IMR-90 (cell line): ENCODE results near the gene NRM. TPM values are rescaled to one million over a fixed set of nuclear protein-coding genes. Genes with fewer than 3 reads are reported as not detected.

Experiments used
- ATAC-seq: fragments of 200-7000 bp; cut with Tn5 transposase; 2 replicates; pipeline ENCODE4 v1.9.1; 2020; ENCODE audit warnings: low read depth, mild to moderate bottlenecking, moderate library complexity
- BruUV-seq: library from RNA; stranded (reverse); fragments of 400-500 nt; replicated peaks from 2 replicates; lab custom pipeline; 2021; lab: Mats Ljungman, UMichigan
- CTCF ChIA-PET: fragments of 300-600 bp; formaldehyde crosslinking; extraction: SDS; loops from one replicate; lab custom pipeline; 2021; ENCODE audit warnings: antibody characterized with exemption; lab: Yijun Ruan, JAX
- POLR2A ChIA-PET: fragments of 300-600 bp; sonication (Branson Sonifier 250); formaldehyde crosslinking; loops from one replicate; lab custom pipeline; 2022; ENCODE audit warnings: antibody characterized with exemption; ENCODE audit not compliant: unreplicated experiment; lab: Charles Lee
- DNase-seq: peaks from one replicate; pipeline ENCODE4 v3.0.0; 2013
- H2AFZ ChIP-seq: replicated peaks from 2 replicates; pipeline ENCODE3; 2013; ENCODE audit warnings: low read length, mild to moderate bottlenecking; ENCODE audit not compliant: poor library complexity
- H2AK5ac ChIP-seq: 2 replicates; pipeline ENCODE4 v1.6.1; 2013; ENCODE audit warnings: low read depth, low read length, inconsistent platforms
- H2AK9ac ChIP-seq: replicated peaks from 2 replicates; pipeline ENCODE3; 2013; ENCODE audit warnings: mild to moderate bottlenecking, low read depth, low read length, moderate library complexity; ENCODE audit not compliant: poor library complexity
- H2BK120ac ChIP-seq: 2 replicates; pipeline ENCODE4 v1.6.1; 2013; ENCODE audit warnings: low read depth, low read length, inconsistent platforms
- H2BK15ac ChIP-seq: 3 replicates; pipeline ENCODE4 v1.6.1; 2013; ENCODE audit warnings: low read depth, low read length, inconsistent platforms
- H2BK20ac ChIP-seq: 2 replicates; pipeline ENCODE4 v1.6.1; 2013; ENCODE audit warnings: low read depth, mild to moderate bottlenecking, inconsistent platforms, low read length, moderate library complexity
- H2BK5ac ChIP-seq: 2 replicates; pipeline ENCODE4 v1.6.1; 2013; ENCODE audit warnings: mild to moderate bottlenecking, low read depth, low read length, inconsistent platforms; ENCODE audit not compliant: poor library complexity, severe bottlenecking
- H3K14ac ChIP-seq: replicated peaks from 2 replicates; pipeline ENCODE4 v1.6.1; 2013; ENCODE audit warnings: low read depth, low read length, inconsistent platforms
- H3K18ac ChIP-seq: 2 replicates; pipeline ENCODE4 v1.6.1; 2013; ENCODE audit warnings: low read depth, low read length, control low read depth
- H3K23ac ChIP-seq: 2 replicates; pipeline ENCODE4 v1.6.1; 2013; ENCODE audit warnings: low read depth, low read length, inconsistent platforms
- H3K27ac ChIP-seq: 2 replicates; pipeline ENCODE4 v1.5.1; 2013; ENCODE audit warnings: mild to moderate bottlenecking, control low read depth, low read length; ENCODE audit not compliant: insufficient read depth
- H3K27me3 ChIP-seq: 2 replicates; pipeline ENCODE4 v1.6.1; 2013; ENCODE audit warnings: low read length; ENCODE audit not compliant: control insufficient read depth, insufficient read depth
- H3K36me3 ChIP-seq: 2 replicates; pipeline ENCODE4 v1.6.1; 2013; ENCODE audit warnings: low read length, mixed read lengths; ENCODE audit not compliant: control insufficient read depth, insufficient read depth
- H3K4ac ChIP-seq: 2 replicates; pipeline ENCODE4 v1.6.1; 2013; ENCODE audit warnings: low read depth, low read length, inconsistent platforms
- H3K4me1 ChIP-seq: 2 replicates; pipeline ENCODE4 v1.6.1; 2013; ENCODE audit warnings: low read length, mixed read lengths; ENCODE audit not compliant: control insufficient read depth, insufficient read depth
- H3K4me2 ChIP-seq: 2 replicates; pipeline ENCODE4 v1.6.1; 2013; ENCODE audit warnings: low read depth, mild to moderate bottlenecking, control low read depth, low read length, moderate library complexity
- H3K4me3 ChIP-seq: 2 replicates; pipeline ENCODE4 v1.5.1; 2013; ENCODE audit warnings: low read depth, mild to moderate bottlenecking, control low read depth, low read length, moderate library complexity; ENCODE audit not compliant: insufficient read depth
- H3K56ac ChIP-seq: 2 replicates; pipeline ENCODE4 v1.6.1; 2013; ENCODE audit warnings: low read length, inconsistent platforms; ENCODE audit not compliant: insufficient read depth; ENCODE audit errors: extremely low read depth
- H3K79me1 ChIP-seq, 2 experiments: 2 replicates each; pipeline ENCODE4 v1.6.1; 2013; ENCODE audit warnings: low read length in 2 of 2, inconsistent platforms in 1 of 2, low read depth in 1 of 2
- H3K9ac ChIP-seq: 2 replicates; pipeline ENCODE4 v1.6.1; 2013; ENCODE audit warnings: low read depth, low read length, control low read depth
- H3K9me1 ChIP-seq: 2 replicates; pipeline ENCODE4 v1.6.1; 2013; ENCODE audit warnings: low read length, inconsistent platforms; ENCODE audit not compliant: insufficient read depth
- H3K9me3 ChIP-seq: 2 replicates; pipeline ENCODE4 v1.6.1; 2013; ENCODE audit warnings: low read length; ENCODE audit not compliant: control insufficient read depth, insufficient read depth
- H4K20me1 ChIP-seq: 2 replicates; pipeline ENCODE4 v1.6.1; 2013; ENCODE audit warnings: low read length, inconsistent platforms; ENCODE audit not compliant: insufficient read depth
- H4K5ac ChIP-seq: 2 replicates; pipeline ENCODE4 v1.6.1; 2013; ENCODE audit warnings: mild to moderate bottlenecking, low read depth, low read length, control low read depth
- H4K8ac ChIP-seq, 2 experiments: 2 replicates each; pipeline ENCODE4 v1.6.1; 2013; ENCODE audit warnings: low read depth in 2 of 2, low read length in 2 of 2, control low read depth in 1 of 2, inconsistent platforms in 1 of 2
- H4K91ac ChIP-seq: 2 replicates; pipeline ENCODE4 v1.6.1; 2013; ENCODE audit warnings: low read depth, low read length, inconsistent platforms; ENCODE audit not compliant: insufficient read depth
- CEBPB ChIP-seq: IDR thresholded peaks from 2 replicates; pipeline ENCODE4 v1.6.1; 2012; ENCODE audit warnings: low read depth, low read length, improper control_type of control experiment
- CHD1 ChIP-seq: IDR thresholded peaks from 2 replicates; pipeline ENCODE4 v1.6.1; 2012; ENCODE audit warnings: low read depth, low read length, improper control_type of control experiment
- MAFK ChIP-seq: IDR thresholded peaks from 2 replicates; pipeline ENCODE4 v1.6.1; 2012; ENCODE audit warnings: low read depth, low read length, improper control_type of control experiment
- MAZ ChIP-seq: IDR thresholded peaks from 2 replicates; pipeline ENCODE4 v1.6.1; 2012; ENCODE audit warnings: low read depth, mild to moderate bottlenecking, low read length, improper control_type of control experiment, moderate library complexity, borderline replicate concordance
- MXI1 ChIP-seq: IDR thresholded peaks from 2 replicates; pipeline ENCODE4 v1.6.1; 2012; ENCODE audit warnings: low read depth, mild to moderate bottlenecking, low read length, moderate library complexity, borderline replicate concordance
- RCOR1 ChIP-seq: IDR thresholded peaks from 2 replicates; pipeline ENCODE4 v1.6.1; 2012; ENCODE audit warnings: mild to moderate bottlenecking, low read length, improper control_type of control experiment; ENCODE audit not compliant: insufficient replicate concordance
- SMC3 ChIP-seq: fragments of 150-350 bp; IDR thresholded peaks from 2 replicates; pipeline ENCODE4 v1.6.1; 2016; ENCODE audit warnings: low read depth, mild to moderate bottlenecking, antibody characterized with exemption, low read length, moderate library complexity
- USF2 ChIP-seq: fragments of 150-350 bp; IDR thresholded peaks from 2 replicates; pipeline ENCODE4 v1.6.1; 2017; ENCODE audit warnings: mild to moderate bottlenecking, antibody characterized with exemption, low read length, low read depth
- WGBS, 2 experiments: methylation state at CpG; one replicate each; pipeline versions ENCODE4 v1.1.5 to v1.1.7; 2013; ENCODE audit warnings: missing lambda C conversion rate in 2 of 2; ENCODE audit not compliant: insufficient read length in 1 of 2; ENCODE audit errors: extremely low coverage in 2 of 2; 5-methylcytosine and 5-hydroxymethylcytosine counted together
- dilution Hi-C: fragments of 300-500 bp; cut with HindIII; formaldehyde crosslinking; loops from one replicate; pipeline ENCODE4 v1.14.3; 2018; ENCODE audit warnings: low sequenced_read_pairs; ENCODE audit not compliant: unreplicated experiment
- in situ Hi-C: fragments of 300-500 bp; cut with MboI; formaldehyde crosslinking; loops from 3 replicates; pipeline ENCODE4 v1.14.3; 2019; ENCODE audit warnings: low sequenced_read_pairs, inconsistent platforms, mixed read lengths
- intact Hi-C: fragments of 100-400 bp; cut with micrococcal nuclease; formaldehyde crosslinking; loops from 2 replicates; pipeline ENCODE4 v1.10.0; 2022
- polyA plus RNA-seq, 3 experiments: library from polyadenylated mRNA; depleted of rRNA; stranded (reverse); fragments of >200 nt; gene quantifications; 2 replicates each; pipeline ENCODE4 v1.2.3, GENCODE V29; 2012; ENCODE audit warnings: low replicate concordance in 1 of 3
- total RNA-seq: library from RNA; depleted of rRNA; stranded (reverse); fragments of >200 nt; gene quantifications from 2 replicates; pipeline ENCODE4 v1.2.3, GENCODE V29; 2012

The NRM gene
- total and polyA plus RNA-seq, 2 of the 4 experiments (the other 2 are of a cell fraction) = 2.2 to 27.0 TPM

- H3K4ac ChIP-seq = peak overlapping the region; percentile 98
- 18% methylated on average over 1 of the region's 2 CpGs; no CpG with 5 or more reads in 1 of the 2 experiments for WGBS, 2 experiments
- TF ChIP-seq RCOR1 (no peak), CHD1 (no peak), USF2 (no peak), SMC3 (no peak), CEBPB (no peak), MAZ (0 out of 2 replicates have a peak, but pooled peaks have one; percentile 17), MAFK (no peak), MXI1 (no peak)
- H3K23ac ChIP-seq = peak overlapping the region; percentile 100
- H3K79me1 ChIP-seq = peaks cover 10 to 38% of the 10 kb centered on the region in 2 experiments; a peak in 3 of 4 replicates
- H3K27me3 ChIP-seq = no peaks in the 10 kb centered on the region
- peak overlapping the region; percentile 88 for H2BK120ac ChIP-seq
- peak overlapping the region; percentile 96; the same call in 2 of the 3 replicates for H2BK15ac ChIP-seq
- peaks cover 23% of the 10 kb centered on the region for H3K4me1 ChIP-seq
- peak overlapping the region; percentile 100 for H3K56ac ChIP-seq
- H3K4me3 ChIP-seq = peak overlapping the region; percentile 97
- BruUV-seq = no TSS peak
- peak overlapping the region; percentile 96 for H3K4me2 ChIP-seq
- H3K9me1 ChIP-seq = peaks cover 2% of the 10 kb centered on the region; the same call in 1 of the 2 replicates
- intact Hi-C loops = loop anchor here (5.0 kb wide), 1 partner anchor 403 kb away; no protein-coding TSS in a partner anchor
- peak overlapping the region; percentile 100 for H3K14ac ChIP-seq
- peak overlapping the region; percentile 99 for H4K91ac ChIP-seq
- peak overlapping the region; percentile 61 for H4K5ac ChIP-seq
- in situ Hi-C loops = loop anchor here (5.0 kb wide), 1 partner anchor 38 kb away; the partner anchor contains the start of gene TUBB
- H2AFZ ChIP-seq = no peak overlapping the region
- H2AK9ac ChIP-seq = peak overlapping the region; percentile 95
- H3K18ac ChIP-seq = peak overlapping the region; percentile 92
- H2BK5ac ChIP-seq = peak overlapping the region; percentile 96
- H3K9me3 ChIP-seq = no peaks in the 10 kb centered on the region
- DNase-seq (no peak), ATAC-seq (no peak)
- peak overlapping the region; percentile 100 for H3K27ac ChIP-seq
- peak overlapping the region; percentile 98 for H2AK5ac ChIP-seq
- H4K8ac ChIP-seq = peak overlapping the region; percentile 90 to 96
- dilution Hi-C loops = no loop called here
- ChIA-PET CTCF (no interaction called here), POLR2A (interaction anchor here (0.5 to 1.2 kb wide), 3 partner anchors 37 to 94 kb away, joined by 3 to 10 read pairs (median 6); no protein-coding TSS in a partner anchor)
- peak overlapping the region; percentile 32; the same call in 1 of the 2 replicates for H2BK20ac ChIP-seq
- H4K20me1 ChIP-seq = peaks cover 70% of the 10 kb centered on the region
- H3K9ac ChIP-seq = peak overlapping the region; percentile 100
- peaks cover 44% of the 10 kb centered on the region for H3K36me3 ChIP-seq
These were observed 6.8 kb downstream of the NRM start for GRCh38 chr6:30683980-30684338.
